ENCODE results near the gene FLYWCH1. TPM values are rescaled to one million over a fixed set of nuclear protein-coding genes. Genes with fewer than 3 reads are reported as not detected.

FLYWCH1 gene
- total and polyA plus RNA-seq, 5 donors: 28.9 to 43.9 (median 36.1) TPM

GRCh38 chr16:2912330-2913199, 834 bp downstream of the FLYWCH1 start:
- WGBS: 3% methylated on average over 39 of the region's 39 CpGs
- Histone ChIP-seq H3K27me3 (ENCODE audit: control insufficient read depth, insufficient read depth) (no peaks in the 10 kb centered on the region), H3K4me1 (ENCODE audit: control insufficient read depth, insufficient read depth, low read length) (peaks cover 5% of the 10 kb centered on the region), H3K4me3 (ENCODE audit: low read length) (peak overlapping the region; percentile 87), H3K9me3 (ENCODE audit: control insufficient read depth, low read length) (no peaks in the 10 kb centered on the region), H3K27ac (ENCODE audit: low read length) (peak overlapping the region; percentile 93)
- DNase-seq: peak; percentile 44 to 74 (median 74)
- ATAC-seq: peak; percentile 44 to 47
- intact Hi-C loops (cut with DNase I): loop anchor here in 2 of 4 donors (5.0 kb wide), 2 partner anchors 40 to 45 kb away; no protein-coding TSS in a partner anchor

GRCh38 chr16:2913603-2914002, 1.9 kb downstream of the FLYWCH1 start:
- no peak for ATAC-seq
- Histone ChIP-seq H3K27ac (ENCODE audit: low read length) (no peak overlapping the region), H3K4me1 (ENCODE audit: control insufficient read depth, insufficient read depth, low read length) (peaks cover 5% of the 10 kb centered on the region), H3K4me3 (ENCODE audit: low read length) (no peak overlapping the region), H3K9me3 (ENCODE audit: control insufficient read depth, low read length) (no peaks in the 10 kb centered on the region), H3K27me3 (ENCODE audit: control insufficient read depth, insufficient read depth) (no peaks in the 10 kb centered on the region)
- WGBS: 90% methylated on average over 7 of the region's 7 CpGs
- no peak for DNase-seq
- intact Hi-C loops (cut with DNase I): loop anchor here in 2 of 4 donors (5.0 kb wide), 2 partner anchors 41 to 46 kb away; no protein-coding TSS in a partner anchor

GRCh38 chr16:2914233-2914632, 2.5 kb downstream of the FLYWCH1 start:
- Histone ChIP-seq H3K4me3 (ENCODE audit: low read length) (no peak overlapping the region), H3K4me1 (ENCODE audit: control insufficient read depth, insufficient read depth, low read length) (peaks cover 5% of the 10 kb centered on the region), H3K27me3 (ENCODE audit: control insufficient read depth, insufficient read depth) (no peaks in the 10 kb centered on the region), H3K27ac (ENCODE audit: low read length) (no peak overlapping the region), H3K9me3 (ENCODE audit: control insufficient read depth, low read length) (no peaks in the 10 kb centered on the region)
- ATAC-seq: no peak
- peak in 1 of 3 donors; percentile 26 for DNase-seq
- 91% methylated on average over 12 of the region's 12 CpGs for WGBS
- intact Hi-C loops (cut with DNase I): loop anchor here in 2 of 4 donors (5.0 kb wide), 2 partner anchors 42 to 47 kb away; no protein-coding TSS in a partner anchor

- no peaks in the 10 kb centered on the region for H3K27me3 ChIP-seq (ENCODE audit: control insufficient read depth, insufficient read depth)
- DNase-seq: peak in 1 of 3 donors; percentile 4
- no peak overlapping the region for H3K4me3 ChIP-seq (ENCODE audit: low read length)
- peaks cover 6% of the 10 kb centered on the region for H3K4me1 ChIP-seq (ENCODE audit: control insufficient read depth, insufficient read depth, low read length)
- H3K9me3 ChIP-seq (ENCODE audit: control insufficient read depth, low read length): no peaks in the 10 kb centered on the region
- 88% methylated on average over 13 of the region's 13 CpGs for WGBS
- no peak overlapping the region for H3K27ac ChIP-seq (ENCODE audit: low read length)
- intact Hi-C loops (cut with DNase I): loop anchor here in 1 of 4 donors (5.0 kb wide), 1 partner anchor 48 kb away; no protein-coding TSS in a partner anchor
- ATAC-seq: no peak
Measured at GRCh38 chr16:2915196-2915929, 3.6 kb downstream of the FLYWCH1 start.

GRCh38 chr16:2919511-2920255, 8.0 kb downstream of the FLYWCH1 start:
- Histone ChIP-seq H3K27me3 (ENCODE audit: control insufficient read depth, insufficient read depth) (no peaks in the 10 kb centered on the region), H3K9me3 (ENCODE audit: control insufficient read depth, low read length) (no peaks in the 10 kb centered on the region), H3K27ac (ENCODE audit: low read length) (peak overlapping the region; percentile 64), H3K4me3 (ENCODE audit: low read length) (no peak overlapping the region), H3K4me1 (ENCODE audit: control insufficient read depth, insufficient read depth, low read length) (peaks cover 1% of the 10 kb centered on the region)
- DNase-seq: peak in 2 of 3 donors; percentile 40 to 74
- ATAC-seq: peak; percentile 52 to 64
- WGBS: 7% methylated on average over 13 of the region's 13 CpGs
- intact Hi-C loops (cut with DNase I): loop anchor here in 1 of 4 donors (5.0 kb wide), 1 partner anchor 52 kb away; no protein-coding TSS in a partner anchor

GRCh38 chr16:2923481-2923880, 11.8 kb downstream of the FLYWCH1 start:
- ATAC-seq (no peak), DNase-seq (no peak)
- WGBS: 95% methylated on average over 14 of the region's 14 CpGs
- Histone ChIP-seq H3K4me3 (ENCODE audit: low read length) (no peak overlapping the region), H3K27me3 (ENCODE audit: control insufficient read depth, insufficient read depth) (no peaks in the 10 kb centered on the region), H3K27ac (ENCODE audit: low read length) (no peak overlapping the region), H3K4me1 (ENCODE audit: control insufficient read depth, insufficient read depth, low read length) (peaks cover 1% of the 10 kb centered on the region), H3K9me3 (ENCODE audit: control insufficient read depth, low read length) (no peaks in the 10 kb centered on the region)
- intact Hi-C loops (cut with DNase I): no loop called here

- WGBS: 72% methylated on average over 42 of the region's 42 CpGs
- no peaks in the 10 kb centered on the region for H3K9me3 ChIP-seq (ENCODE audit: control insufficient read depth, low read length)
- H3K27me3 ChIP-seq (ENCODE audit: control insufficient read depth, insufficient read depth): no peaks in the 10 kb centered on the region
- no peaks in the 10 kb centered on the region for H3K4me1 ChIP-seq (ENCODE audit: control insufficient read depth, insufficient read depth, low read length)
- no peak overlapping the region for H3K27ac ChIP-seq (ENCODE audit: low read length)
- ATAC-seq (peak; percentile 11 to 27), DNase-seq (peak in 1 of 3 donors; percentile 47)
- no peak overlapping the region for H3K4me3 ChIP-seq (ENCODE audit: low read length)
- intact Hi-C loops (cut with DNase I): loop anchor here in 1 of 4 donors (5.0 kb wide), 1 partner anchor 88 kb away; no protein-coding TSS in a partner anchor
Measured at GRCh38 chr16:2924901-2925755, 13.4 kb downstream of the FLYWCH1 start.

GRCh38 chr16:2925951-2926649, 14.4 kb downstream of the FLYWCH1 start:
- no peaks in the 10 kb centered on the region for H3K4me1 ChIP-seq (ENCODE audit: control insufficient read depth, insufficient read depth, low read length)
- 69% methylated on average over 9 of the region's 9 CpGs for WGBS
- H3K4me3 ChIP-seq (ENCODE audit: low read length): no peak overlapping the region
- intact Hi-C loops (cut with DNase I): loop anchor here in 1 of 4 donors (5.0 kb wide), 1 partner anchor 89 kb away; no protein-coding TSS in a partner anchor
- H3K9me3 ChIP-seq (ENCODE audit: control insufficient read depth, low read length): no peaks in the 10 kb centered on the region
- peak in 1 of 3 donors; percentile 3 for DNase-seq
- ATAC-seq: no peak
- H3K27ac ChIP-seq (ENCODE audit: low read length): no peak overlapping the region
- no peaks in the 10 kb centered on the region for H3K27me3 ChIP-seq (ENCODE audit: control insufficient read depth, insufficient read depth)

GRCh38 chr16:2926650-2926999, 14.9 kb downstream of the FLYWCH1 start:
- Histone ChIP-seq H3K9me3 (ENCODE audit: control insufficient read depth, low read length) (no peaks in the 10 kb centered on the region), H3K4me1 (ENCODE audit: control insufficient read depth, insufficient read depth, low read length) (no peaks in the 10 kb centered on the region), H3K4me3 (ENCODE audit: low read length) (no peak overlapping the region), H3K27ac (ENCODE audit: low read length) (no peak overlapping the region), H3K27me3 (ENCODE audit: control insufficient read depth, insufficient read depth) (no peaks in the 10 kb centered on the region)
- 78% methylated on average over 5 of the region's 5 CpGs for WGBS
- ATAC-seq: no peak
- no peak for DNase-seq
- intact Hi-C loops (cut with DNase I): loop anchor here in 1 of 4 donors (5.0 kb wide), 1 partner anchor 89 kb away; no protein-coding TSS in a partner anchor
